NCI-H526 (cell line): ENCODE data around the gene USF2.

Experiments used
- DNase-seq, 2 experiments: peaks; one replicate each; lab custom pipeline; 2025; lab: John Stamatoyannopoulos, UW

USF2 gene

DNA sequence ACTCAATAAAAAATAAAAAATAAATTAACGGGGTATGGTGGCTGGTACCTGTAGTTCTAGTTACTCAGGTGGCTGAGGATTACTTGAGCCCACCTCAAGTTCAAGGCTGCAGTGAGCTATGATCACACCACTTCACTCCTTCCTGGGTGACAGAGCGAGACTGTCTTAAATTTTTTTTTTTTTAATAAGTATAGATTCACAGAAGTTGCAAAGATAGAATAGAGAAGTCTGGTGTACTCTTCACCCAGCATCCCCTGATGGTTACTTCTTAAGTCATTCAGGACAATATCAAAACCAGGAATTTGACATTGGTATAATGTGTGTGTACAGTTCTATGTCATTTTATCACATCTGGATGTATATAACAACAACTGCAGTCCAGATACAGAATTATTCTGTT is 52.5 kb downstream of the USF2 start:
- DNase-seq, result no peak

DNA sequence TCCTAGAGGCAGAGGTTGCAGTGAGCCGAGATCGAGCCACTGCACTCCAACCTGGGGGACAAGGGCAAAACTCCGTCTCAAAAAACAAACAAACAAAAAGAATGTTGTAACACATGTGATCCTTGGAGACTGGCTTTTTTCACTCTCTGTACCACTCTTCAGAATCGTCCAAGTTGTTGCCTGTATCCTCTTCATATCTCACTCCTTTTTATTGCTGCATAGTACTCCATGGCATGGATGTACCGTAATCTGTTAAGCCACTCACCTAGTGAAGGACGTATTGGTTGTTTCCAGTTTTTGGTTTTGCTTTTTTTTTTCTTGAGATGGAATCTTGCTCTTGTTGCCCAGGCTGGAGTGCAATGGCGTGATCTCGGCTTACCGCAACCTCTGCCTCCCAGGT is 53.3 kb downstream of the USF2 start:
- DNase-seq, result no peak

DNA sequence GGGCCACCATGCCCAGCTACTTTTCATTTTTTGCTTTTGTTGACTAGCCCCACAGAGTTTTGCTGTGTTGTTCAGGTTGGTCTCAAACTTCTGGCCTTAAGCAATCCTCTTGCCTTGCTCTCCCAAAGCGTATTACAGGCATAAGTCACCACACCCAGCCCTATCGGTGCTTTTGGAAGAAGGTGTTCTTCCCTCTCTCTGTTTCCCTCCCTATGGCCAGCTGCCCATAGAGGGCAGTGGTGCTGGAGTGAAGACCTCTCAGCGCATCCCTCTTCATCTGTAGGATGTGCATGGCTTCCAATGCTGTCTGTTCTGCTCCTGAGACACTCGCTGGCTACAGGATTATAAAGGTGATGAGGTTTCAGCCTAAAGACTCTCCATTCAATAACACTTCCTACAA is 58.9 kb downstream of the USF2 start:
- DNase-seq, result peak in 1 of 2 experiments; percentile 49

DNA sequence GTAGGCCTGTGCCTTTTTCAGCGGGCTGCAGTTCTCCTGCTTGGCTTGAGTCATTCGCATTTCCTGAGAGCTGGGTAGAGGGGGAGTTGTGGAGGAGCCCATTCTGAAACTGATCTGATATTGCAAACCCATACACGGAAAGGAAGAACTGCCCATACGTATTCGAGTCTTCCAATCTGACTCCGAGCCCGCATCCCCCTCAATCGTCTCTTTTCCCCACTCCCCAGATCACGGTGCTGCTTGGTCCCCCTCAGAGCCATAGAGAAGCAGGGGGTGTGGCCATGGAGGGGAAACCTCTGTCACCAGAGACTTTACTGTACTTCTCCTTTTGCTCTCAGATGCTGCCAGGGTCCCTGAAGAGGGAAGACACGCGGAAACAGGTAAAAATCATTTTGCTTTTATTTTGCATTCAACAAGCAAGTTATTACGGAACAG is 60.1 kb downstream of the USF2 start, which contains the start of gene CD22:
CD22 (plus strand) TSS at position 337 of the 435 bp plus-strand sequence. CDS start 2,854 bp downstream, outside the sequence.
- DNase-seq, result no peak

DNA sequence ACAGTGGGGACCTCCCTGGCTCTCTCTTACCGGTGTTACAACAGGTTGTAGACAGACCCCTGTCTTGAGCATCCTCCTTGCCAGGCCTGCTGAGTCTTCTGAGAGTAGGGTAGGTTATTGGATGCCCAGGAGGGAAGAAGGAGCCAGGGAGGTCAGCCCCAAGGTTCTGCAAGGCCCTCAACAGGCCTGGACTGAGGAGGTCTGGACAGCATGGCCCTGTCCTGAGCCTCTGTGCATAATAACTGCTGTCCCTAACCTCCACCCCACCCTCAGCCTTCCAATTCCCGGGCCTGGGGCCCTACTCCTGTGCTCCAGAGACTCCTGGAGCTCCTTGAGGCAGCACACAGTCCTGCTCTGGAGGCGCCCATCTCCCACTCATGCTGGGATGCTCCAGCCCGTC is 60.6 kb downstream of the USF2 start:
- no peak for DNase-seq
